Ovary (tissue), 3 donors: ENCODE results near the gene NAA40.

Source experiments
- POLR2A ChIP-seq: fragments of 450-650 bp; IDR thresholded peaks from one replicate; pipeline ENCODE4 v1.6.1; 2017; ENCODE audit warnings: antibody characterized with exemption, mild to moderate bottlenecking, moderate library complexity
- TF ChIP-seq, protein P1 (sequence below), 3 donors: fragments of 450-650 bp in 2 of 3; fragments of 200-600 bp in 1 of 3; IDR thresholded peaks; one replicate each; pipeline versions ENCODE4 v1.5.1 to v1.8.0; 2016 to 2022; ENCODE audit warnings: antibody characterized with exemption in 3 of 3, mild to moderate bottlenecking in 1 of 3
- donor health status: DM: no; HTN: no; CAD: no.

DNA sequence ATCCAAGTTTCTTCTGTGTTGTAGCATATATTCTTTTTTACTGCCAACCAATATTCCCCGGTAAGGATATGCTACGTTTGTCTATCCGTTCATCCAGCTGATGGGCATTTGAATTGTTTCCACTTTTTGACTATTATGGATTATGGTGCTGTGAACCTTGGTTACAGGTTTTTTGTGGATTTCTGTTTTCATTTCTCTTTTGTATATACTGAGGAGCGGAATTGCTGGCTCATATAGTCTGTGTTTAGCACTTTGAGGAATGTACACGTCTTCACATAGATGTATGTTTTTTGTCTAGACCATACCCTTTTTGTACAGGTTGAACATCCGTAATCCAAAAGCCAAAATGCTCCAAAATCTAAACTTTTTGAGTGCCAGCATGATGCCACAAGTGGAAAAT lies 45.4 kb upstream of the NAA40 start:
- TF ChIP-seq, protein P1, sequence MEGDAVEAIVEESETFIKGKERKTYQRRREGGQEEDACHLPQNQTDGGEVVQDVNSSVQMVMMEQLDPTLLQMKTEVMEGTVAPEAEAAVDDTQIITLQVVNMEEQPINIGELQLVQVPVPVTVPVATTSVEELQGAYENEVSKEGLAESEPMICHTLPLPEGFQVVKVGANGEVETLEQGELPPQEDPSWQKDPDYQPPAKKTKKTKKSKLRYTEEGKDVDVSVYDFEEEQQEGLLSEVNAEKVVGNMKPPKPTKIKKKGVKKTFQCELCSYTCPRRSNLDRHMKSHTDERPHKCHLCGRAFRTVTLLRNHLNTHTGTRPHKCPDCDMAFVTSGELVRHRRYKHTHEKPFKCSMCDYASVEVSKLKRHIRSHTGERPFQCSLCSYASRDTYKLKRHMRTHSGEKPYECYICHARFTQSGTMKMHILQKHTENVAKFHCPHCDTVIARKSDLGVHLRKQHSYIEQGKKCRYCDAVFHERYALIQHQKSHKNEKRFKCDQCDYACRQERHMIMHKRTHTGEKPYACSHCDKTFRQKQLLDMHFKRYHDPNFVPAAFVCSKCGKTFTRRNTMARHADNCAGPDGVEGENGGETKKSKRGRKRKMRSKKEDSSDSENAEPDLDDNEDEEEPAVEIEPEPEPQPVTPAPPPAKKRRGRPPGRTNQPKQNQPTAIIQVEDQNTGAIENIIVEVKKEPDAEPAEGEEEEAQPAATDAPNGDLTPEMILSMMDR (IDR thresholded peaks at IDR 0.05): no peak
- no peak for TF ChIP-seq POLR2A
